ENCODE measurements around the gene TENT5A.
"Not testable (repeated sequence)": the region's sequence is repeated elsewhere in the genome, so short reads cannot be mapped to it uniquely, and the experiment has no call there.

TENT5A gene

DNA sequence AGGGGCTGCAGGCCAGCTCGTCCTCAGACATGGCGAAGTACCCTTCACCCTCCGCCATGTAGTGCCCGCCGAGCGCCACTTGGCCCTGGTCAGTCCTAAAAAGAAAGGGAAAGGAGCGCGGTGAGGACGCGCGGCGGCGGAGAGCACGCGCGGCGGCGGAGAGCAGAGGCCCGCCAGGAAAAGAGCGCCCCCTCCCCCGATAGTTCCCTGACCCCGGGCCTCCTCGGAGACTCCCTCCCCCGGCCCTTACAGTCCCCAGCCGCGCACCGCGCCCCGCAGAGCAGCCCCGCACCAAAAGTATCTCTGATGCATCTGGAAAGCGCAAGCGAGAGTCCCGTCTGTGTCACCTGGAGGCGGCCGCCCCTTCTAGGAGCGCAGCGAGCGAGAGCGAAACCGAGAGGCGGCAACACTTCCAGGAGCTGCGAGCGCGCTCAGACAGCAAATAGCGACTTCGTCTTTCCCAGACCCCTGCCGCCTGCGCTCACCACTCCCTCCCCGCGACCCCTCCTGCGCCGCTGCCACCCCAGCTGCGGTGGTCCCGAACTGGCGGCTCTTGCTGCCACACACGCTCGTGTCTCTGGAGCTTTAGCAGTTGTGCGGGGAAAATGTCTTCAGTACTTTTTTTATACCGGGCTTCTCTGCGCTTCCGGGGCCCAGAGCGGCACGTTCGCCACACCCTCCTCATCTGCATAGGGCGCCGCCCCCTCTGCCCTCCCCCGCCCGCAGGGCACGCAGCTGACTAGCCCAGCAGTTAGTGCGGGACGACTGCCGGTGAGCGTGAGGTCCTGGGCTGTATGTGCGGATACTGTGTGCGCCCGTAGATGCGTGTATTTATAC is at the start of gene TENT5A:
TSS of gene TENT5A (minus strand) at position 598 of the 837 bp plus-strand sequence. CDS start at position 58, 540 bp downstream.
- DNase-seq (ENCODE audit: insufficient read length, low spot score) (peak; percentile 71), FAIRE-seq (peak; percentile 78)

DNA sequence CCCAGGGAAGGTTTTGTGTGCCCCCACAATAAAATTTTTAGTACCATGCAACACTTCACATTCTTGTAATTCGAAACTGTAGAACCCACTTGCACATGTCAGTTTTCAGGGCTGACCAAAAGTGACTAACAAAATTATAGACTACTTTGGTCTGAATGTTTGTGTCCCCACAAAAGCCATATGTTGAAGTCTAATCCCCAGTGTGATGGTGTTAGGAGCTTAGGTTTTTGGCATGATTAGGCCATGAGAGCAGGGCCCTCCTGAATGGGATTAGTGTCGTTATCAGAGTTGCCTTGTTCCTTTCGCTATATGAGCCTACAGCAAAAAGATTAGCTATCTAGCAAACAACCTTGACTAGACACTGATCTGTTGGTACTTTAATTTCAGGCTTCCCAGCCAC is 49.0 kb upstream of the TENT5A start:
- no peak for FAIRE-seq

DNA sequence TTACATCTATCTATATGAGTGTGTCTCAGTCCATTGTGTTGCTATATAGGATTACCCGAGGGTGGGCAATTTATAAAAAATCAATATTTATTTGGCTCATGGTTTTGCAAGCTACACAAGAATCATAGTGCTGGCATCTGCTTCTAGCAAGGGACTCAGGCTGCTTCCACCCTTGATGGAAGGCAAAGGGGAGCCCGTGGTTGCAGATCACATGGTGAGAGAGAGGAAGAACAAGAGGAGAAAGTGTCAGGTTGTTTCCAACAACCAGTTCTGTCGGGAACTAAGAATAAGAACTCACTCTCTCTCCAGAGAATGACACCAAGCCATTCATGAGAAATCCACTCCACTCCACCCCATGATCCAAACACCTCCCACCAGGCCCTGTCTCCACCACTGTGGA is 48.2 kb upstream of the TENT5A start:
- FAIRE-seq (no peak), DNase-seq (ENCODE audit: insufficient read length, low spot score) (no peak)

More for the DNA sequence above, 49.0 kb upstream of the TENT5A start:
- no peak for DNase-seq (ENCODE audit: insufficient read length, low spot score)

DNA sequence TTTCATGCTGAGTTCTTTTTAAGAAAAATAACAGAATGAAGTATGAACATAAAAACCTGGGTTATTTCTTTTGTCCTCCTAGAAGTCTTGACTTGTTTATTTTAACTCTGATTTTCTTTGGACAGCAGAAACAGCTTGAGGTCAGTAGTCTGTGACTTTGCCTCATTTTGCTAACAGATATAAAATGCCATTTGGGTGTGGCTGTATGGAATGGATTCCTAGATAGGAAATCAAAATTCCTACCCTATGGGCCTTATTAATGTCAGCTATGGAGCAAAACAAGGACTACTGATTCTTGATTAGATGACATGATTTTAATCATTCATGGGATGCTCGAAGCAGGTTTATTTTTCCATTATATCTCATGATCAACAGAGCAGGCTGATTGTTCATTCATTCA is 46.8 kb upstream of the TENT5A start:
- FAIRE-seq: no peak

DNA sequence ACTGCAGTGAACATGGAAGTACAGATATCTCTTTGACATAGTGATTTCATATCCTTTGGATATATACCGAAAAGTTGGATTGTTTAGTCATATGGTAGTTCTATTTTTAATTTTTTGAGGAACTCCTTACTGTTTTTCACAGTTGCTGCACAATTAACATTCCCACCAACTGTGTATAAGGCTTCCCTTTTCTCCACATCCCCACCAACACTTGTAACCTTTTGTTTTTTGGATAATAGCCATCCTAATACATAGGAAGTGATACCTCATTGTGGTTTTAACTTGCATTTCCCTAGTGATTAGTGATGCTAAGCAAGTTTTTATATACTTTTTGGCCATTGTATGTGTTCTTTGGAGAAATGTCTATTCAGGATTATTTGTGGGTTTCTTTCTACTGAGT is 45.1 kb upstream of the TENT5A start:
- FAIRE-seq (no peak), DNase-seq (ENCODE audit: insufficient read length, low spot score) (no peak)

More for the DNA sequence above, 46.8 kb upstream of the TENT5A start:
- no peak for DNase-seq (ENCODE audit: insufficient read length, low spot score)

DNA sequence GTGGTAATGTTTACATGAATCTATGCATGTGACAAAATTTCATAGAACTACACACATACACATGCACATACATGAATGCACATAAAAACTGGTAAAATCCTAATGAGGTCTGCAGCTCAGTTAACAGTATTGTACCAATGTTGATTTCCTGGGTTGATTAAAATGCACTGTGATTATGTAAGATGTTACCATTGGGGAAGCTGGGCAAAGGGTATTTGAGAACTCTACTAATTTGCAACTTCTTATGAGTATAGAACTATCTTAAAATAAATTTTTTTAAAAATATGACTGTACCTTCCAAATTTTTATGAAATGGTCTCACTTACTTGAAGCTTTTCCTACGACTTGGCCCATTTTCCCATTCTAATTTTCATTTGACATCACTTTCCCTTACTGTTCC is 43.4 kb upstream of the TENT5A start:
- no peak for DNase-seq (ENCODE audit: insufficient read length, low spot score)
- no peak for FAIRE-seq

DNA sequence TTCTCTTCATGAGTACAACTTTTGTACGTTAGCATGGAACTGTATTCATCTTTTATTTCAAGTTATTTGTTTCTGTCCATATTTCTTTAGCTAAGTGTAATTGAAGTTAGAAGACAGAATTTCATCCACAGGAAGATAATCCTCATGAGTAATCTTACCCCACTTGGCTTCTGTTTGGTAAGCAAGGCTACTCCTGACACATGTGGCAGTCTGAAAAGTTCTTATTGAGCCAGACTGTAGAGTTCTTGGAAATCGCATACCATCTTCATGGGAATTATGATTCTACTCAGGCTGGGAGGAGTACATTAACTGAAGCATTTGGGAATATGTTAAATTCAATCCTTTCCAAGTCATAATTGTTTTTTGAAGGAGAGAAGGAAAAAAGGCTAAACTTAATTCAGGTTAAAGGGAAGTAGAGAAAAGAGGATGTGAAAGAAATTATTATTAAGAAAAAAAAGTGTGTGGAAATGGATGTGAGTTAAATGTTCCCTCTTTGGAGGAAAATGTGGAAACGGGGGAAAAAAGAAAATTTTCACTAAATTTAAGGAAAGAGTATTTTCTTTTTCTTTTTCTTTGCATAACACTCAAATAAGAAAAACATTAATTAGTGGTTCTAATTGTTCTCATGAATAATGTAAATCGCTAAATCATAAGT is 41.5 kb upstream of the TENT5A start:
- DNase-seq (ENCODE audit: insufficient read length, low spot score): no peak
- FAIRE-seq: no peak

DNA sequence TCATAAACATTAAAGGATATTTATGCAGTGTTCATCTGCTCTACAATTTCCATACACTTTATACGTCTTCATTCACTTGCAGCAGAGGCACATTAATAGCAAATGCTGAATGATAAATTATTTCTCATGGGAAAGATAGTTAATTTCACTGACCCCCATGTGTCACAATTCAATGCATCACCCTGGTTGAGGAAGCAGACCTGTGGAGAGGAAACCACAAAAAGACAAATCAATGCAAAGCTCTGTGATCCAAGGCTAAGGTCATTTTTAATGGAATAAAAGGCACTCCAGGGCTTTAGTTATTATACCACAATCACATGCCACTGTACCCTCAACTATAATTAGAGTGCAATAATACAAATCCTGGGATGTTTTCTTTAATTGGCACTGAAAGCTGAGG is 40.3 kb upstream of the TENT5A start:
- FAIRE-seq: no peak
- DNase-seq (ENCODE audit: insufficient read length, low spot score): no peak

DNA sequence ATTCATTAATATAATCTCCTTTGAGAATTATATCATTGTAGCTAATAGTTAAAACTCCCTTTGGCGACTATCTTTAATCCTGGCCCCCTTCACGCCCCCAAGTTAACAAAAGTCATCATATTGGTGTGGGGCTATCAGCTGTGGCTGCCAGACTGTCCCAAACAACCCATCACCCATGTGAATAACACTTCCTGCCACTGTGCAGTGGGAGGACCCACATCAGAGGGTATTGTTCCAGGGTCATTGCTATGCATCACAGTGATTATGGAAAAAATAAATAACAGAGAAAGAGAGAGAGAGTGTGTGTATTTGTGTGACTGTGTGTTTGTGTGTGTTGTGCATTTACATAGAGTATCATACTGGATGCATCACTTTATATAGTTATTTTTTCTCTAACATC is 39.3 kb upstream of the TENT5A start:
- FAIRE-seq: no peak

DNA sequence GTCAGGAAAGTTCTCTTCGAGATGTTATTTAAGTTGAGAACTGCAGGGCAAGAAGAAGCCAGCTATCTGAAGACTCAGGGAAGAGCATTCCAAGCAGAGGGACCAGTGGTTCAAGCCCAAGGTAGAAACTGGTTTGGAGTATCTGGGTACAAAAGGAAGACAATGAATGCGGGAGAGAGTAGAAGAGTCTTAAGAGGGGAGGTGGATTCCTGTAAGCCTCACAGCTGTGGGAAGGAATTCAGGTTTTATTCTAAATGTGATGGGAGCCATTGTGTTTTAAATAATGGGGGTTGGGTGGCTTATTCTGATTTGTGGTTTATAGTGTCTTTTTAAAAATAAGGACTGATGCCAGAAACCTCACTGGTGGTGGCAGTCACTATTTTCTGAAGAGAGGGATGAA is 37.6 kb upstream of the TENT5A start:
- DNase-seq (ENCODE audit: insufficient read length, low spot score) (no peak), FAIRE-seq (no peak)

More for the DNA sequence above, 39.3 kb upstream of the TENT5A start:
- DNase-seq (ENCODE audit: insufficient read length, low spot score): no peak

DNA sequence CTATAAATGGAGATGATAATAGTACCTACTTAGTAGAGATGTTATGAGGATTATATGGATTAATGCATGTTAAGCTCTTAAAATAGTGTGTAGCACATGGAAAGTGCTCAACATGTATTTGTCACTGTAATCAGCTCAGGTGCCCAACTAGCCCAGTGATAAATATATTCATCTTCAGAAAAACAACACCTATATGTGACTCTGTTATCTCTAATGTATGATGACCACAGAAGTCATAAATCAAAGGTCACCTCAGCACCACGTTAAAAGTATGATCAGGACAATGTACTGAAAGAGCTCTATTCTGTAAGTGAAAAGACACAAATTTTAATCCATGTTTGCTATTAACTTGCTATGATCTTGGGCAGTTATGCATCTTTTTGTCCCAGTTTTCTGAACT is 36.8 kb upstream of the TENT5A start:
- FAIRE-seq (no peak), DNase-seq (ENCODE audit: insufficient read length, low spot score) (no peak)

DNA sequence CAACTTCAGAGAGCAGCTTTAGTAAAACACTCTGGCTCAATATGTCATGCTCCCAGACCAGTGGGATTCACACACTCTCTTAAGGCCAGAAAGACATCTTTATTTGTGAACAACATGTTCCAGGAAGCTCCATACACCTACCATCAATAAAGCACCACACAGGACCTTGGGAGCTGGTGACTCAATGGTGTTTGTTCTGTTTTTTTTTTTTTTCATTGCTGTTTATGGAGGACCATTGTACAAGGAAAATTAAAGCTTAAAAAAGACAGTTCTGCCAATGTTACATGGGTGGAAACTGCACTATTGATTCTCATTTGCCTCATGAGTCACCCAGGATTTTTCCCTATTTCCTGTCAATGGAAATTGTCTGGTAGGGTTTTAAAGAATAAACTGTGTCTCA is 36.3 kb upstream of the TENT5A start:
- DNase-seq (ENCODE audit: insufficient read length, low spot score): no peak

DNA sequence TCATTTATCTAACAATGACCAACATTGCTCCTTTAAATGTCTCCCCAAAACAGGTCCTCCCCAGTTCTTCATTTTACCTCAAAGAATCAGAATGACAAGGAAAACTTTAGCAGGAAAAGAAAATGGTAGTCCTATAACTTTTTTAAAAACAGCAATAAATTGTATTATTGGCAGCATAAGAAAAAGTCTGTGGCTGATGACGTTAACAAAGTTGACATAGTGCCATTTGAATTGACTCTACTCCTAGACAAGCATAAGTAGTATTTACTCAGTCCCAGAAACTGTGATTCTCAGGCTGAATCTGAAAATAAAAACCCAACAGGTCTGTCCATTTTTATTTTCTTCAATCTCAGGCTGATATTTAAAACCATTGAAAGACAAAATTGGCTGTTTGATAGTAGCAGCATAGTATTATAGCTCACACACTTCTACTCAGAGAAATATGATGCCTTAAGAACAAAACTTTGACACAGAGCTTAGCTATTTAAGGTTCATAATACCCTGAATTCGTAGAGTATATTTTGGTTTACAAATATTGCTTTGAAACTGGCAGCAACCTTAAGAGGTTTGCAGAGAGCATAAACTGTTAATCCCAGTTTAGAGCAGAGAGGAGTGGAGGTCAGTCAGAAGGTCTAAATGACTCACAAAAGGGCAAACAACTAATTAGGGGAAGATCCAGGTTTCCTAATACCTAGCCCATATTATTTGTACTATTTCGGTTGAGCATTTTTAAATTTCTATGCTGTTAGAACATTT is 35.0 kb upstream of the TENT5A start:
- DNase-seq (ENCODE audit: insufficient read length, low spot score) (no peak), FAIRE-seq (no peak)

More for the DNA sequence above, 36.3 kb upstream of the TENT5A start:
- FAIRE-seq: no peak

DNA sequence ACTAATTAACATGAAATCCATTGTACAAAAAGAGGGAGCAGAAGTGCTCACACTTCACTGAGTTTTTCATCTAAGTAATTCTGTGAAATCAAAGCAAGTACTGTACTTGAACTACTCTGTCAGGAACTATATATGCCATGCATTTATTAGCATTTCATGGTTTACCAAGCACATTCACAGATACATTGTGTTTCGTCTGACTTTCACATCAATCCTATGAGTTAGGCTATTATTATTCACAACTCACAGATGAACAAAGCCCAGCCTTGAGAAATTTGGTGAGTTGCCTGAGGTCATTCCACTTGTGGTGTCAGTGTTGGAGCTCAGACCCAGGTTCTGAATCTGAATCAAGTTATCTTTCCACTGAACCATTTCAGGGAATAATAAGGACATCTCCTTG is 33.7 kb upstream of the TENT5A start:
- FAIRE-seq (no peak), DNase-seq (ENCODE audit: insufficient read length, low spot score) (no peak)

DNA sequence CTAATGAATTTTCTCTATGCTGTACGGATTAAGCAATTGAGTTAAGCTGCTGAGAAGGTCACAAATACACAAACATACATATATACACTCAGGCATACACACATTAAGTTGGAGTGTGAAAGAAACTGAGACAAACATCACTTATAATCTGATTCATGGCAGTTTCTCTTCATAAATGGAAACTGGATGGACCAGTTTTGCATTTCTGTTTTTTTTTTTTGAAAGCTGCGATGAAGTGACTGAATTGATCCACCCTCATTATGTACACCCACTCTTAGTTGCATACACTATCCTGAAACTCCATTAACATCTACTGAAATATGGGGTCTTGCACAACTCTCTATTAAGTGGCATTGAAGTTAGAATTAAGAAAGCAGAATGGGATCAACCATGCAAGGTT is 32.9 kb upstream of the TENT5A start:
- FAIRE-seq: no peak

DNA sequence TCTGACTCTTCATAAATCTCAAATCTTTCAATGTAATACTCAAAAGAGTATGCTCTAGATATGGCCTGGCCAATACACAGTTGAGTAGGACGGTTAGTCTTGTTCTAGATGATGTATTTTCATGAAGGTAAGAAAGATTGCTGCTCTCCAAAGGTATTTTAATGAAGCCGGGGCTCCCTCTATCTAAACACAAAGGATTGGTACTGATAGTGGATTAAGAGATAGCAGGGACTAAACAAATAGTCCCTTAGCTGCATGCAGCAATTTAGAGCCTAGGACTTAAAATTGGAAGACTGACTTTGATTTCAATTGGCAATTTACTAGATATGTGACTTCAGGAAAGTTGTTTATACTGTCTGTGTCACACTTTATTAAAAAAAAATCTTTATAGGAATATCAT is 31.4 kb upstream of the TENT5A start:
- FAIRE-seq (no peak), DNase-seq (ENCODE audit: insufficient read length, low spot score) (no peak)

More for the DNA sequence above, 32.9 kb upstream of the TENT5A start:
- DNase-seq (ENCODE audit: insufficient read length, low spot score): no peak

DNA sequence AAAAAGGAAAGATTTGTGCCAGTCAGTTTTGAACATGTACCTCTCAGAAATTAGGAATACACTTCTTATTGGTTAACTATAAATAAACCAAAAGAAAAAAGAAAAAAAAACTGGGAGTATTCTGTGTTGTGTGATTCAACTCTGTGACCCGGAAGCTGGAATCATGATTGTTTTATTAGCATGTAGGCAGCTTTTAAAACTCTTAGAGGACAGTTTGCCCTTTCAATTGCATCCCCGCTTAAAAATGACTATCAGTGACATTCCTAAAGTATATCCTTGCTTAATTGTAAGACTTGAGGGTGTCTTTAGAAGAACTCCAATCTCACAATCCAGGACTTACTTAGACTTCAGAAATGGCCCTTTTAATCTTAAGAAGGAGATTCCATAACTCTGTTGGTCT is 29.1 kb upstream of the TENT5A start:
- no peak for FAIRE-seq

DNA sequence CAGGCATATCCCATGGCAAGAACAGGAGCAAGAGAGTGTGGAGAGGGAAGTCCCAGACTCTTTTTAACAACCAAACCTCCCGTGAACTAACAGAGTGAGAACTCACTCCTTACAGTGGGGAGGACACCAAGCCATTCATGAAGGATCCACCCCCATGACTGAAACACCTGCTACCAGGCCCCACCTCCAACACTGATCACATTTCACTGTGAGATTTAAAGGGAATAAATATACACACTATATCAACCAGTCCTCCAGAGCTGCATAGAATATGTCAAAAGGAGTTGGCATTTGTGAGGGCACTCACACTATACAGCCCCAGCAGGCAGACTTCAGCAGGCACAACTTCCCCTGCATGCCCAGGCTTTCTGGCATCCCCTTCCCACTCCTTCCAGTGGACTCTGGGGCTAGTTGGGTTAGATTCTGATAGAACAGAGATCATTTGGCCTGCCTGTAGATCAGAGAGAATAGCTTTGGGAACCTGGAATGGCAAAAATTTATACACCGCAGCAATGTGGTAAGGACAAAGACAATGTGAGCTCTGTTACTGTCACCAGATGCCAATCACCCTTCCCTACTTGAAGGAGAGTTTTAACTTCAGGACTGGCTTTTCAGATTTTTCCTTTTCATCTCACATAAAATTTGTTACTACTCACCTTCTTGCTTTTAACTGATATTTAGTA is 25.2 kb upstream of the TENT5A start:
- FAIRE-seq (no peak), DNase-seq (ENCODE audit: insufficient read length, low spot score) (no peak)

More for the DNA sequence above, 29.1 kb upstream of the TENT5A start:
- no peak for DNase-seq (ENCODE audit: insufficient read length, low spot score)

DNA sequence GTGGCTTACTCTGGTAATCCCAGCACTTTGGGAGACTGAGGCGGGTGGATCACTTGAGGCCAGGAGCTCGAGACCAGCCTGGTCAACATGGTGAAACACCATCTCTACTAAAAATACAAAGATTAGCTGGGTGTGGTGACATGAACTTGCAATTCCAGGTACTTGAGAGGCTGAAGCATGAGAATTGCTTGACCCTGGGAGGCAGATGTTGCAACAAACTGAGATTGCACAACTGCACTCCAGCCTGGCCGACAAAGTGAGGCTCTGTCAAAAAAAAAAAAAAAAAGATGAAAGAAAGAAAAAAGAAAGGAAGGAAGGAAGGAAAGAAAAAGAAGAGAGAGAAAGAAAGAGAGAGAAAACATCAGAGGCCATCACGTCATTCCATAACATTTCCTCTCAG is 23.7 kb upstream of the TENT5A start:
- FAIRE-seq; DNase-seq (ENCODE audit: insufficient read length, low spot score): not testable (repeated sequence)

DNA sequence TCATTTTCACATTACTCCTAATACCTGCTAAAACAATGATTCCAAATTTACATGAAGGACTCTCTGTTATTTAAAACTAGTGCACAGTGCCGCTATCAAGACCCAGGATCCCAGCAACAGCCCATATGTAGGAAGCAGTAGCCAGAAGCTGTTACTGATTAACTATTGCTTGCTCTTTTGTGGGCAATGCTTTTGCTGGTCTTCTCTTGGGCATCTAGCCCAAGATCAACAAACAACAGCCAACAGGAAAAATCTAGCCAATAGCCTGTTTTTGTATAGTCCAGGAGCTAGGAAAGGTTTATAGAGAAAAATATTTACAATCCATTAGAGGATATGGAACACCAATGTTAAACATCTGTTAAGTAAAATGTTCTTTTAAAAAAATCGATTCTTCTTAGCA is 22.1 kb upstream of the TENT5A start:
- DNase-seq (ENCODE audit: insufficient read length, low spot score) (no peak), FAIRE-seq (no peak)

DNA sequence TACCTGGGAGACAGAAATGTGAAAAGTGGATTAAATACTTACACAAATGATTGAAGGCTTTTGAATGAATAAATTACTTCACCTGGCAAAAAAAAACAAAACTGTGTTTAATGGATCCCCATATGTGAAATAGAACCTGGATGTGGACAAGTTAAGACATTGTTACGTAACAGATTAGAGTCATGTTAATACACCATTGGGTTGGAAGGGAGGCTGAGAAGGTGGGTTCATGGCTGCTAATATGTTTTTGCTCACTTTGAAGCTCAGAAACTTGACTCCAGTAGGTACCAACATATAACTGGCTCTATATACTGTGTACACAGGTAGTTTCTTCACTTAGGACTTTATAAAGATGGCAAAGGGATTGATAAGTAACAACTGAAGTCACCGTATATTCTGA is 21.4 kb upstream of the TENT5A start:
- FAIRE-seq (no peak), DNase-seq (ENCODE audit: insufficient read length, low spot score) (no peak)

Data from GM19239 (cell line).